Measurements from ENCODE around the gene PRKN. TPM values are rescaled to one million over a fixed set of nuclear protein-coding genes. Genes with fewer than 3 reads are reported as not detected.
"Not testable (repeated sequence)": the region's sequence is repeated elsewhere in the genome, so short reads cannot be mapped to it uniquely, and the experiment has no call there.

PRKN gene
- total RNA-seq, 2 donors from 2014 or later = 6.7 to 8.2 TPM

DNA sequence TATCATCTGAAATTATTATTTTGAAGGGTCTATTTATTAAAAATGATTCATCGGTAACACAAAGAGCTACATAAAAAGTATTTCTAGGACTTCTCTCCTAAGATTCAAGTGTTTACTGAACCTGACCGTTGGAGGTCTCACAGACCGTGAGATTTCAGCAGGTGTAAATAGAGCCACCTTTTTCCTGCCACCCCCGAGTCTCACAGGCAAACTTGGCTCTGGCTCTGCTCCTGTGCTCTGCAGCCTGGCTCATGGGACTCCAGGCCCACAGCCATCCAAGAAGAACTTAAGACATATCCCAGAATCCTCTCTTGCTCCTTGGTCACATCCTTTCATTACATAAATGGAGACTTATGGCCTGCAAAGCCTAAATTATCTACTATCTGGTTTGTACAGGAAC is 1385.9 kb downstream of the PRKN start:
- H3K4me1 ChIP-seq = peaks cover 15% of the 10 kb centered on the region

DNA sequence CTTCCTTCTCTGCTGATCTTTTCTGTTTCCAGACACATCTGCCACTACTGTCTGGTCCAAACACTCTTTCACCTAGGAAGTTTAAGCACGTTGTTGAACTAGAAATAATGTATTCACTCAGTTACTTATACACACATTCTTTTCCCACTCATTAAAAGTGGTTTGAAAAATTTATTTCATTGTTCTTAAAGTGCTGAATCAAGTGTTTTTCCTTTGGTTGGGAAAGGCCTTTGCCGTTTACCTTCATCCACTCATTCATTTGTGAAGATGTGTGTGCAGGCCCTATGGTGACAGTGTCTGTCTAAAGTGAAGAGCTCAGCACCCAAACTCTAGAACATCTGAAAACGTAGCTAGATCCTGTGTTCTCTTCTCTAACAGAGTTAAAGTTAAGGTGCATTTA is 1389.6 kb downstream of the PRKN start:
- Histone ChIP-seq H3K4me3 (no peak overlapping the region), H3K36me3 (replicated peaks in 1 of 2; ENCODE audit: insufficient read depth in 1 of 2, low read depth in 2 of 2) (no peaks in the 10 kb centered on the region), H3K9me3 (no peaks in the 10 kb centered on the region), H3K27me3 (no peaks in the 10 kb centered on the region), H3K4me1 (peaks cover 15% of the 10 kb centered on the region), H3K27ac (no peak overlapping the region)
- no peak for DNase-seq
- ATAC-seq = no peak
- intact Hi-C loops (cut with DNase I) = no loop called here
- WGBS, 2 donors = 77 to 83% methylated on average over 3 of the region's 3 CpGs
- TF ChIP-seq CTCF (IDR thresholded peaks at IDR 0.05) = no peak
- no peak for TF ChIP-seq POLR2A (IDR thresholded peaks at IDR 0.05)

More for the DNA sequence above, 1385.9 kb downstream of the PRKN start:
- Histone ChIP-seq H3K4me3 (no peak overlapping the region), H3K27ac (peak overlapping the region in 2 of 4 donors; percentile 10 to 20), H3K36me3 (replicated peaks in 1 of 2; ENCODE audit: insufficient read depth in 1 of 2, low read depth in 2 of 2) (no peaks in the 10 kb centered on the region), H3K9me3 (no peaks in the 10 kb centered on the region), H3K27me3 (no peaks in the 10 kb centered on the region)
- ATAC-seq (no peak), DNase-seq (peak in 3 of 4 donors; percentile 20 to 70 (median 35))
- intact Hi-C loops (cut with DNase I) = no loop called here
- TF ChIP-seq CTCF (IDR thresholded peaks at IDR 0.05) (no peak), POLR2A (IDR thresholded peaks at IDR 0.05) (no peak)
- 23 to 26% methylated on average over 4 of the region's 4 CpGs for WGBS, 2 donors

DNA sequence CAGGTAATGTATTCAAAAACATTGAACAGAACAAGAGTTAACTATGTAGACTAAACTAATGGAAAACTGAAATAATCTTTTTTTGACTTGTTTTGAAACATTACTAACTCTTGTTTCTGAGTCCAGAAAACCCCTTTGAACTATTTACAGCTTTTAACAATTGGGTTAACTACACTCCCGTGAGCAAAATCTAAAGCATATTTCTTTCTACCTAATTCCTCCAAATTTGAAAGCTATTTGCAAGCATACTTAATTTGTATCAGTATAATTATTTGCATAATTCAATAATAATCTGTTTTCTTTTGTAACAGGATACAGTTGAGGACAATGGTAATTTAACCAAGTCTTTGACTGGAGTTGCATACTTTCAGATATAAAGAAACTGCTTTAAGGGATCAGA is 1391.1 kb downstream of the PRKN start:
- Histone ChIP-seq H3K36me3 (replicated peaks in 1 of 2; ENCODE audit: insufficient read depth in 1 of 2, low read depth in 2 of 2) (no peaks in the 10 kb centered on the region), H3K27me3 (no peaks in the 10 kb centered on the region), H3K9me3 (no peaks in the 10 kb centered on the region), H3K4me3 (no peak overlapping the region), H3K27ac (no peak overlapping the region), H3K4me1 (peaks cover 5% of the 10 kb centered on the region)
- intact Hi-C loops (cut with DNase I) = no loop called here
- DNase-seq = no peak
- 95 to 96% methylated on average over 1 of the region's 1 CpG for WGBS, 2 donors
- ATAC-seq = no peak
- TF ChIP-seq POLR2A (IDR thresholded peaks at IDR 0.05) (no peak), CTCF (IDR thresholded peaks at IDR 0.05) (no peak)

DNA sequence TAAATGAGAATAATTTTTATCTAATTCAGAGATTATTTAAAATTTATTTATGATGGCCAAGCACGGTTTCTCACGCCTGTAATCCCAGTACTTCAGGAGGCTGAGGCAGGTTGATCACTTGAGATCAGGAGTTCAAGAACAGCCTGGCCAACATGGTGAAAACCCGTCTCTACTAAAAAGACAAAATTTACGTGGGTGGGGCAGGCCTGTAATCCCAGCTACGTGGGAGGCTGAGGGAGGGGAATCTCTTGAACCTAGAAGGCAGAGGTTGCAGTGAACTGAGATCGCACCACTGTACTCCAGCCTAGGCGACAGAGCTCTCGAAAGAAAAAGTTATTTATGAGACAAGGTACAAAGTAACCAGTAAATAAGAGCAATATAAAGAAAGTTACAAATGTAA is 1394.2 kb downstream of the PRKN start:
- no peaks in the 10 kb centered on the region for H3K9me3 ChIP-seq
- DNase-seq (no peak), ATAC-seq (no peak)
- no peaks in the 10 kb centered on the region for H3K27me3 ChIP-seq
- no peaks in the 10 kb centered on the region for H3K36me3 ChIP-seq (replicated peaks in 1 of 2; ENCODE audit: insufficient read depth in 1 of 2, low read depth in 2 of 2)
- intact Hi-C loops (cut with DNase I) = no loop called here
- H3K27ac ChIP-seq = no peak overlapping the region
- H3K4me3 ChIP-seq = no peak overlapping the region
- no peak for TF ChIP-seq CTCF (IDR thresholded peaks at IDR 0.05)
- no peaks in the 10 kb centered on the region for H3K4me1 ChIP-seq
- WGBS, 2 donors = 77 to 93% methylated on average over 8 of the region's 8 CpGs

GRCh38 chr6:161331402-161332081 is 1396.0 kb downstream of the PRKN start:
- intact Hi-C loops (cut with DNase I); H3K27me3 ChIP-seq; H3K36me3 ChIP-seq (replicated peaks in 1 of 2; ENCODE audit: insufficient read depth in 1 of 2, low read depth in 2 of 2); H3K9me3 ChIP-seq; DNase-seq; H3K4me3 ChIP-seq; H3K27ac ChIP-seq; H3K4me1 ChIP-seq; ATAC-seq: not testable (repeated sequence)
- WGBS, 2 donors = 55 to 68% methylated on average over 4 of the region's 4 CpGs
